IMR-90 (cell line): Measurements from ENCODE around the gene ME2. TPM values are rescaled to one million over a fixed set of nuclear protein-coding genes. Genes with fewer than 3 reads are reported as not detected.

Source experiments
- ATAC-seq: fragments of 200-7000 bp; cut with Tn5 transposase; 2 replicates; pipeline ENCODE4 v1.9.1; 2020; ENCODE audit warnings: low read depth, mild to moderate bottlenecking, moderate library complexity
- BruUV-seq: library from RNA; stranded (reverse); fragments of 400-500 nt; replicated peaks from 2 replicates; lab custom pipeline; 2021; lab: Mats Ljungman, UMichigan
- CTCF ChIA-PET: fragments of 300-600 bp; formaldehyde crosslinking; extraction: SDS; loops from one replicate; lab custom pipeline; 2021; ENCODE audit warnings: antibody characterized with exemption; lab: Yijun Ruan, JAX
- POLR2A ChIA-PET: fragments of 300-600 bp; sonication (Branson Sonifier 250); formaldehyde crosslinking; loops from one replicate; lab custom pipeline; 2022; ENCODE audit warnings: antibody characterized with exemption; ENCODE audit not compliant: unreplicated experiment; lab: Charles Lee
- DNase-seq: peaks from one replicate; pipeline ENCODE4 v3.0.0; 2013
- H2AFZ ChIP-seq: replicated peaks from 2 replicates; pipeline ENCODE3; 2013; ENCODE audit warnings: low read length, mild to moderate bottlenecking; ENCODE audit not compliant: poor library complexity
- H2AK5ac ChIP-seq: 2 replicates; pipeline ENCODE4 v1.6.1; 2013; ENCODE audit warnings: low read depth, low read length, inconsistent platforms
- H2AK9ac ChIP-seq: replicated peaks from 2 replicates; pipeline ENCODE3; 2013; ENCODE audit warnings: mild to moderate bottlenecking, low read depth, low read length, moderate library complexity; ENCODE audit not compliant: poor library complexity
- H2BK120ac ChIP-seq: 2 replicates; pipeline ENCODE4 v1.6.1; 2013; ENCODE audit warnings: low read depth, low read length, inconsistent platforms
- H2BK15ac ChIP-seq: 3 replicates; pipeline ENCODE4 v1.6.1; 2013; ENCODE audit warnings: low read depth, low read length, inconsistent platforms
- H2BK20ac ChIP-seq: 2 replicates; pipeline ENCODE4 v1.6.1; 2013; ENCODE audit warnings: low read depth, mild to moderate bottlenecking, inconsistent platforms, low read length, moderate library complexity
- H2BK5ac ChIP-seq: 2 replicates; pipeline ENCODE4 v1.6.1; 2013; ENCODE audit warnings: mild to moderate bottlenecking, low read depth, low read length, inconsistent platforms; ENCODE audit not compliant: poor library complexity, severe bottlenecking
- H3K14ac ChIP-seq: replicated peaks from 2 replicates; pipeline ENCODE4 v1.6.1; 2013; ENCODE audit warnings: low read depth, low read length, inconsistent platforms
- H3K18ac ChIP-seq: 2 replicates; pipeline ENCODE4 v1.6.1; 2013; ENCODE audit warnings: low read depth, low read length, control low read depth
- H3K23ac ChIP-seq: 2 replicates; pipeline ENCODE4 v1.6.1; 2013; ENCODE audit warnings: low read depth, low read length, inconsistent platforms
- H3K27ac ChIP-seq: 2 replicates; pipeline ENCODE4 v1.5.1; 2013; ENCODE audit warnings: mild to moderate bottlenecking, control low read depth, low read length; ENCODE audit not compliant: insufficient read depth
- H3K27me3 ChIP-seq: 2 replicates; pipeline ENCODE4 v1.6.1; 2013; ENCODE audit warnings: low read length; ENCODE audit not compliant: control insufficient read depth, insufficient read depth
- H3K36me3 ChIP-seq: 2 replicates; pipeline ENCODE4 v1.6.1; 2013; ENCODE audit warnings: low read length, mixed read lengths; ENCODE audit not compliant: control insufficient read depth, insufficient read depth
- H3K4ac ChIP-seq: 2 replicates; pipeline ENCODE4 v1.6.1; 2013; ENCODE audit warnings: low read depth, low read length, inconsistent platforms
- H3K4me1 ChIP-seq: 2 replicates; pipeline ENCODE4 v1.6.1; 2013; ENCODE audit warnings: low read length, mixed read lengths; ENCODE audit not compliant: control insufficient read depth, insufficient read depth
- H3K4me2 ChIP-seq: 2 replicates; pipeline ENCODE4 v1.6.1; 2013; ENCODE audit warnings: low read depth, mild to moderate bottlenecking, control low read depth, low read length, moderate library complexity
- H3K4me3 ChIP-seq: 2 replicates; pipeline ENCODE4 v1.5.1; 2013; ENCODE audit warnings: low read depth, mild to moderate bottlenecking, control low read depth, low read length, moderate library complexity; ENCODE audit not compliant: insufficient read depth
- H3K56ac ChIP-seq: 2 replicates; pipeline ENCODE4 v1.6.1; 2013; ENCODE audit warnings: low read length, inconsistent platforms; ENCODE audit not compliant: insufficient read depth; ENCODE audit errors: extremely low read depth
- H3K79me1 ChIP-seq, 2 experiments: 2 replicates each; pipeline ENCODE4 v1.6.1; 2013; ENCODE audit warnings: low read length in 2 of 2, inconsistent platforms in 1 of 2, low read depth in 1 of 2
- H3K9ac ChIP-seq: 2 replicates; pipeline ENCODE4 v1.6.1; 2013; ENCODE audit warnings: low read depth, low read length, control low read depth
- H3K9me1 ChIP-seq: 2 replicates; pipeline ENCODE4 v1.6.1; 2013; ENCODE audit warnings: low read length, inconsistent platforms; ENCODE audit not compliant: insufficient read depth
- H3K9me3 ChIP-seq: 2 replicates; pipeline ENCODE4 v1.6.1; 2013; ENCODE audit warnings: low read length; ENCODE audit not compliant: control insufficient read depth, insufficient read depth
- H4K20me1 ChIP-seq: 2 replicates; pipeline ENCODE4 v1.6.1; 2013; ENCODE audit warnings: low read length, inconsistent platforms; ENCODE audit not compliant: insufficient read depth
- H4K5ac ChIP-seq: 2 replicates; pipeline ENCODE4 v1.6.1; 2013; ENCODE audit warnings: mild to moderate bottlenecking, low read depth, low read length, control low read depth
- H4K8ac ChIP-seq, 2 experiments: 2 replicates each; pipeline ENCODE4 v1.6.1; 2013; ENCODE audit warnings: low read depth in 2 of 2, low read length in 2 of 2, control low read depth in 1 of 2, inconsistent platforms in 1 of 2
- H4K91ac ChIP-seq: 2 replicates; pipeline ENCODE4 v1.6.1; 2013; ENCODE audit warnings: low read depth, low read length, inconsistent platforms; ENCODE audit not compliant: insufficient read depth
- CEBPB ChIP-seq: IDR thresholded peaks from 2 replicates; pipeline ENCODE4 v1.6.1; 2012; ENCODE audit warnings: low read depth, low read length, improper control_type of control experiment
- CHD1 ChIP-seq: IDR thresholded peaks from 2 replicates; pipeline ENCODE4 v1.6.1; 2012; ENCODE audit warnings: low read depth, low read length, improper control_type of control experiment
- ELK1 ChIP-seq: fragments of 150-350 bp; IDR thresholded peaks from 2 replicates; pipeline ENCODE4 v1.6.1; 2016; ENCODE audit warnings: low read depth, mild to moderate bottlenecking, low read length, moderate library complexity, borderline replicate concordance
- FOS ChIP-seq: fragments of 150-350 bp; IDR thresholded peaks from 2 replicates; pipeline ENCODE4 v1.6.1; 2016; ENCODE audit warnings: low read depth, low read length
- MAFK ChIP-seq: IDR thresholded peaks from 2 replicates; pipeline ENCODE4 v1.6.1; 2012; ENCODE audit warnings: low read depth, low read length, improper control_type of control experiment
- MAZ ChIP-seq: IDR thresholded peaks from 2 replicates; pipeline ENCODE4 v1.6.1; 2012; ENCODE audit warnings: low read depth, mild to moderate bottlenecking, low read length, improper control_type of control experiment, moderate library complexity, borderline replicate concordance
- MXI1 ChIP-seq: IDR thresholded peaks from 2 replicates; pipeline ENCODE4 v1.6.1; 2012; ENCODE audit warnings: low read depth, mild to moderate bottlenecking, low read length, moderate library complexity, borderline replicate concordance
- RAD21 ChIP-seq: IDR thresholded peaks from 2 replicates; pipeline ENCODE4 v1.6.1; 2012; ENCODE audit warnings: low read length, improper control_type of control experiment
- RFX5 ChIP-seq: IDR thresholded peaks from 2 replicates; pipeline ENCODE4 v1.8.0; 2012; ENCODE audit warnings: low read depth, mild to moderate bottlenecking, low read length, moderate library complexity
- SMC3 ChIP-seq: fragments of 150-350 bp; IDR thresholded peaks from 2 replicates; pipeline ENCODE4 v1.6.1; 2016; ENCODE audit warnings: low read depth, mild to moderate bottlenecking, antibody characterized with exemption, low read length, moderate library complexity
- USF2 ChIP-seq: fragments of 150-350 bp; IDR thresholded peaks from 2 replicates; pipeline ENCODE4 v1.6.1; 2017; ENCODE audit warnings: mild to moderate bottlenecking, antibody characterized with exemption, low read length, low read depth
- WGBS, 2 experiments: methylation state at CpG; one replicate each; pipeline versions ENCODE4 v1.1.5 to v1.1.7; 2013; ENCODE audit warnings: missing lambda C conversion rate in 2 of 2; ENCODE audit not compliant: insufficient read length in 1 of 2; ENCODE audit errors: extremely low coverage in 2 of 2; 5-methylcytosine and 5-hydroxymethylcytosine counted together
- dilution Hi-C: fragments of 300-500 bp; cut with HindIII; formaldehyde crosslinking; loops from one replicate; pipeline ENCODE4 v1.14.3; 2018; ENCODE audit warnings: low sequenced_read_pairs; ENCODE audit not compliant: unreplicated experiment
- in situ Hi-C: fragments of 300-500 bp; cut with MboI; formaldehyde crosslinking; loops from 3 replicates; pipeline ENCODE4 v1.14.3; 2019; ENCODE audit warnings: low sequenced_read_pairs, inconsistent platforms, mixed read lengths
- intact Hi-C: fragments of 100-400 bp; cut with micrococcal nuclease; formaldehyde crosslinking; loops from 2 replicates; pipeline ENCODE4 v1.10.0; 2022
- polyA plus RNA-seq, 3 experiments: library from polyadenylated mRNA; depleted of rRNA; stranded (reverse); fragments of >200 nt; gene quantifications; 2 replicates each; pipeline ENCODE4 v1.2.3, GENCODE V29; 2012; ENCODE audit warnings: low replicate concordance in 1 of 3
- total RNA-seq: library from RNA; depleted of rRNA; stranded (reverse); fragments of >200 nt; gene quantifications from 2 replicates; pipeline ENCODE4 v1.2.3, GENCODE V29; 2012

ME2 gene
- total and polyA plus RNA-seq, 2 of the 4 experiments (the other 2 are of a cell fraction) = 29.7 to 32.6 TPM

- no peak overlapping the region for H3K4ac ChIP-seq
- no peak overlapping the region for H2BK5ac ChIP-seq
- no peak overlapping the region for H2BK20ac ChIP-seq
- dilution Hi-C loops (no loop called here), intact Hi-C loops (no loop called here), in situ Hi-C loops (no loop called here)
- H3K79me1 ChIP-seq = no peaks in the 10 kb centered on the region
- no peak overlapping the region for H2AK9ac ChIP-seq
- H4K91ac ChIP-seq = no peak overlapping the region
- H2AK5ac ChIP-seq = no peak overlapping the region
- H3K4me3 ChIP-seq = no peak overlapping the region
- no peak for DNase-seq
- H3K36me3 ChIP-seq = no peaks in the 10 kb centered on the region
- no peak overlapping the region for H3K23ac ChIP-seq
- ChIA-PET POLR2A (no interaction called here), CTCF (no interaction called here)
- H3K56ac ChIP-seq = no peak overlapping the region
- H3K4me2 ChIP-seq = no peak overlapping the region
- no peak for TF ChIP-seq MAFK
- no peak for TF ChIP-seq ELK1
- no peak for TF ChIP-seq CEBPB
- no peak for TF ChIP-seq MAZ
- no peak for TF ChIP-seq SMC3
- TF ChIP-seq MXI1 = no peak
- no peak for TF ChIP-seq USF2
- TF ChIP-seq FOS = no peak
- TF ChIP-seq CHD1 = no peak
- TF ChIP-seq RFX5 = no peak
- no peak for TF ChIP-seq RAD21
- H3K9ac ChIP-seq = no peak overlapping the region
- H3K4me1 ChIP-seq = no peaks in the 10 kb centered on the region
- no peak overlapping the region for H3K18ac ChIP-seq
- H2BK15ac ChIP-seq = no peak overlapping the region
- no CpG with 5 or more reads among the region's 6 CpGs for WGBS, 2 experiments
- no peak overlapping the region for H4K5ac ChIP-seq
- H2AFZ ChIP-seq = no peak overlapping the region
- no peak overlapping the region for H3K14ac ChIP-seq
- H4K20me1 ChIP-seq = no peaks in the 10 kb centered on the region
- no peak overlapping the region for H4K8ac ChIP-seq
- H3K27me3 ChIP-seq = peaks cover 3% of the 10 kb centered on the region
- H3K27ac ChIP-seq = no peak overlapping the region
- H3K9me1 ChIP-seq = no peaks in the 10 kb centered on the region
- no peak for ATAC-seq
- no peaks in the 10 kb centered on the region for H3K9me3 ChIP-seq
- H2BK120ac ChIP-seq = no peak overlapping the region
- BruUV-seq = no TSS peak
Observed at GRCh38 chr18:50844554-50844953, 34.4 kb upstream of the ME2 start.
